ENCODE measurements around the gene RFX2.

DNA sequence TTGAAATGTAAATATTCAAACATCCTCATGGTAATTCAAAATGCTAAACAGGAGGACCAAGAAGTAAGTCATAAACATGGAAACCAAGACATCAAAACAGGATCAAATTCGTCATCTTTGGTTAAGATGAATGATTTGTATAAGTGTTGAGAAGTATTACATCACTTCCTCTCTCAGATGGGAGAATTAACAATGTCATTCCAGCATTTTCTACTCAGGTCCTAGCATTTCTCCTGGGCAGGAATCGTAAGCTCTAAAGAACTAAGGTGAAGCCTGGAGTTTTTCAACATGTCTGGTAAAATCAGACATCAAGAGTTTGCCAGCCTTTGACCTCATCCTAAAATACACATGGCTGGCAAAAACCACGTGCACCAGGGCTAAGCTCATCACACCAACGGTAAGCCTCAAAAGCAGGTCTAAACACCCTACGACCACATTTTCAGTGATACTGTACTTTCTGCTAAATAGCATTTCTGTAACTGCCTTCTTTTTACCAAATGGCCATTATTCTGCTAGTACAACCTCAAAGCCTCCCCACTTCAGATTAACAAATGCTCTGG is 157.2 kb downstream of the RFX2 start:
- TF ChIP-seq FOXM1 (IDR thresholded peaks at IDR 0.05; ENCODE audit: borderline replicate concordance) (no peak), CTBP1 (IDR thresholded peaks at IDR 0.05; ENCODE audit: borderline replicate concordance) (no peak), ZNF384 (IDR thresholded peaks at IDR 0.05) (no peak), TARDBP (IDR thresholded peaks at IDR 0.05) (no peak), NFRKB (IDR thresholded peaks at IDR 0.05) (no peak), SUZ12 (IDR thresholded peaks at IDR 0.05) (no peak), BHLHE40 (IDR thresholded peaks at IDR 0.05; ENCODE audit: borderline replicate concordance) (no peak), SP1 (IDR thresholded peaks at IDR 0.05) (no peak), FOXK2 (IDR thresholded peaks at IDR 0.05) (no peak)
- TF ChIP-seq, protein P1, sequence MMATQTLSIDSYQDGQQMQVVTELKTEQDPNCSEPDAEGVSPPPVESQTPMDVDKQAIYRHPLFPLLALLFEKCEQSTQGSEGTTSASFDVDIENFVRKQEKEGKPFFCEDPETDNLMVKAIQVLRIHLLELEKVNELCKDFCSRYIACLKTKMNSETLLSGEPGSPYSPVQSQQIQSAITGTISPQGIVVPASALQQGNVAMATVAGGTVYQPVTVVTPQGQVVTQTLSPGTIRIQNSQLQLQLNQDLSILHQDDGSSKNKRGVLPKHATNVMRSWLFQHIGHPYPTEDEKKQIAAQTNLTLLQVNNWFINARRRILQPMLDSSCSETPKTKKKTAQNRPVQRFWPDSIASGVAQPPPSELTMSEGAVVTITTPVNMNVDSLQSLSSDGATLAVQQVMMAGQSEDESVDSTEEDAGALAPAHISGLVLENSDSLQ (IDR thresholded peaks at IDR 0.05): no peak
